HG02885 (cell line): ENCODE data around the gene DAG1.

Experiments
- ATAC-seq: cut with Tn5 transposase; IDR thresholded peaks from one replicate; pipeline ENCODE4 v1.9.1; 2021; ENCODE audit warnings: mild to moderate bottlenecking; ENCODE audit not compliant: unreplicated experiment, poor library complexity

Gene DAG1

GRCh38 chr3:49512781-49513355 lies 42.8 kb downstream of the DAG1 start:
- ATAC-seq: no peak

GRCh38 chr3:49513494-49514124 lies 43.5 kb downstream of the DAG1 start:
- ATAC-seq: no peak

- no peak for ATAC-seq
Measured at GRCh38 chr3:49518016-49518415, 47.9 kb downstream of the DAG1 start.

DNA sequence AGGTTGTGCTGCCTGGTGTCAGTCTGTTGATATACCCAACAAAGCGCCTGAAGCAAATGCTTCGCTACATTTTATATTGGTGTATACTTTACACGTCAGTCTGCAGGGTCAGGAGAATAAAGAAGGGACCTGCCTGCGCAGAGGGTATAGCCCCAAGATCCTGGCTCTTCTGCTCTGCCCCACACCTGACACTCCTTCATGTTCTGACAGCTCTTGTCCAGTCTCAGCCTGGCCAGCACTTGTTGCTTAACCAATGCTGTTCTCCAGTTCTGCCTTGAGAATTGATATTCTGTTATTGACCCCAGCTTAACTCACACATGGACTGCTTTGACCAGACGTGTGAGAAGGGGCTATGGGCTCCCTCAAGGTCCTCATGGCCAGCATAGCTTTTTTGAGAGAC lies 48.4 kb downstream of the DAG1 start:
- ATAC-seq: no peak

GRCh38 chr3:49519296-49519695 lies 49.2 kb downstream of the DAG1 start:
- ATAC-seq: no peak

- ATAC-seq: no peak
Measured at GRCh38 chr3:49519916-49520385, 49.9 kb downstream of the DAG1 start.

DNA sequence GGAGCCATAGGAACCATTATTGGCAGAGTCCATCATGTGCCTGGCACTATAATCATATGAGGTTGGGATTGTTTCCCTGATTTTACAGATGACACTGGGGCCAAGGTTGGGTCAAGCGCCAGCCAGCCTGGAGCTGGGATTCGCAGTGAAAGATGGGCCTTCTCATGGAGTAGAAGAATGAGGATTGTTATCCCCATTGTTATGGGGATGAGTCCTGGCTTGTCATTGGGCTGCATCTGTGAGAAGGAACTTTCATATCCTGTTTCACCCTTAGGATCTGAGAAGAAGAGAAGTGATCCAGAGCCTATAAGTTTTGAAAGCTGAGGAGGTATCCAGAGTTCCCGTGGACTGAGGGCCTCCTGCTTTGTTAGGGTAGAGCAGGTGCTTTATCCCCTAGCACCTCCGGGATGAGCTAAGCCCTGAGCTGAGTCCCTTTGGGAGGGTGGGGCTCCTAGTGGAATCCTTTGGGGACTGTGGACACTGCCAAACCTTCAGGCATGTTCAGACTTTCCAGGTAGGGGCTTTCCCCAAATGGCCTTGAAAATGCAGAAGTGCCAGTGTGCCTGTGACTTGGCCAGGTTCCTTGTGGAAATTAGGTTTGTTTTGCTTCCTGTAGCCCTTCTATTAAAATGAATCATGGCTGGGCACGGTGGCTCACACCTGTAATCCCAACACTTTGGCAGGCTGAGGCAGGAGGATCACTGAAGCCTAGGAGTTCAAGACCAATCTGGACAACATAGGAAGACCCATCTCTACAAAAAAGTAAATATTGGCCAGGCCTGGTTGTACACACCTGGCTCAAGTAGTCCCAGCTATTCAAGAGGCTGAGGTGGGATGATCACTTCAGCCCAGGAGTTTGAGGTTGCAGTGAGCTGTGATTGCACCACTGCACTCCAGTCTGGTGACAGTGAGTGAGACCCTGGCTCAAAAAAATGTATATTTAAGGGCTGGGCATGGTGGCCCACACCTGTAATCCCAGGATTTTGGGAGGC lies 54.0 kb downstream of the DAG1 start:
- ATAC-seq: no peak

DNA sequence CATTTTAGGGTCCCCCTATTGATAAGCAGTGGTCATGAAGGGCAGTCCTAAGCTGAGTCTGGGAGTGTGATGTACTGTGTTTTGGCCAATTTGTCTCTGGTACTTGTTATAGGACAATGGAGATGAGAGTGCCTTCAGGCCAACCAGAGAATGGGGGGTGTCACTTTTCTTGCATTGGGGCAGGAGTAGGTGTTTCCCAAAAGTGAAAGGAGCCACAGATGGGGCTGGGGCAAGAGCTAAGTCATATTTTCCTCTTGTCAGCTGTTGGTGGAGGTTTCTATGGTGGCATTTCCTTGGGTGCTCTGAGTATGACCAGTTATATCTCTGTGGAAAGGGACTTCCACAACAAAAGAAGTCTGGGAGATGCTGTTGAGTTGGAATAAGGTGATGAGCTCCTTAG lies 59.5 kb downstream of the DAG1 start:
- no peak for ATAC-seq

- ATAC-seq: no peak
Measured at GRCh38 chr3:49530231-49530630, 60.2 kb downstream of the DAG1 start.

DNA sequence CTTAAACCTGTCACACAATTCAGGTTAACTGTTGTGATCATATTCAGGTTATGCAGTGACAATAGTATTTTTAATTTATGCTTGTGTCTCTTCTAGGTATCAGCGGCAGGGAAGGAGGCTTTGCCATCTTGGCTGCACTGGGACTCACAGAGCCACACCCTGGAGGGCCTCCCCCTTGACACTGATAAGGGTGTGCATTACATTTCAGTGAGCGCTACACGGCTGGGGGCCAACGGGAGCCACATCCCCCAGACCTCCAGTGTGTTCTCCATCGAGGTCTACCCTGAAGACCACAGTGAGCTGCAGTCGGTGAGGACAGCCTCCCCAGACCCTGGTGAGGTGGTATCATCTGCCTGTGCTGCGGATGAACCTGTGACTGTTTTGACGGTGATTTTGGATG lies 60.6 kb downstream of the DAG1 start:
- ATAC-seq: no peak

DNA sequence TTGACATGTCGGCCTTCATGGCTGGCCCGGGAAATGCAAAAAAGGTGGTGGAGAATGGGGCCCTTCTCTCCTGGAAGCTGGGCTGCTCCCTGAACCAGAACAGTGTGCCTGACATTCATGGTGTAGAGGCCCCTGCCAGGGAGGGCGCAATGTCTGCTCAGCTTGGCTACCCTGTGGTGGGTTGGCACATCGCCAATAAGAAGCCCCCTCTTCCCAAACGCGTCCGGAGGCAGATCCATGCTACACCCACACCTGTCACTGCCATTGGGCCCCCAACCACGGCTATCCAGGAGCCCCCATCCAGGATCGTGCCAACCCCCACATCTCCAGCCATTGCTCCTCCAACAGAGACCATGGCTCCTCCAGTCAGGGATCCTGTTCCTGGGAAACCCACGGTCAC lies 61.2 kb downstream of the DAG1 start:
- ATAC-seq: no peak

- ATAC-seq: no peak
Measured at GRCh38 chr3:49531715-49532114, 61.6 kb downstream of the DAG1 start.

GRCh38 chr3:49533031-49533430 lies 63.0 kb downstream of the DAG1 start:
- ATAC-seq: no peak

DNA sequence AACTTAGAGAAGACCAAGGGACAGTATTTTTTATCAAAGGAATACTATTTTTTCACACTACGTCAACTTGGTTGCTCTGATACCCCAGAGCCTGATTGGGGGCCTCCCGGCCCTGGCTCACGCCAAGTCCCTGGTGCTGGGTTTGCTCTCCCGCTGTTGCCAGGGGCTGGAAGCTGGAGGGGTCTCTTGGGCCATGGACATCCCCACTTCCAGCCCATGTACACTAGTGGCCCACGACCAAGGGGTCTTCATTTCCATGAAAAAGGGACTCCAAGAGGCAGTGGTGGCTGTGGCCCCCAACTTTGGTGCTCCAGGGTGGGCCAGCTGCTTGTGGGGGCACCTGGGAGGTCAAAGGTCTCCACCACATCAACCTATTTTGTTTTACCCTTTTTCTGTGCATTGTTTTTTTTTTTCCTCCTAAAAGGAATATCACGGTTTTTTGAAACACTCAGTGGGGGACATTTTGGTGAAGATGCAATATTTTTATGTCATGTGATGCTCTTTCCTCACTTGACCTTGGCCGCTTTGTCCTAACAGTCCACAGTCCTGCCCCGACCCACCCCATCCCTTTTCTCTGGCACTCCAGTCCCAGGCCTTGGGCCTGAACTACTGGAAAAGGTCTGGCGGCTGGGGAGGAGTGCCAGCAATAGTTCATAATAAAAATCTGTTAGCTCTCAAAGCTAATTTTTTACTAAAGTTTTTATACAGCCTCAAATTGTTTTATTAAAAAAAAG lies 63.9 kb downstream of the DAG1 start:
- no peak for ATAC-seq

DNA sequence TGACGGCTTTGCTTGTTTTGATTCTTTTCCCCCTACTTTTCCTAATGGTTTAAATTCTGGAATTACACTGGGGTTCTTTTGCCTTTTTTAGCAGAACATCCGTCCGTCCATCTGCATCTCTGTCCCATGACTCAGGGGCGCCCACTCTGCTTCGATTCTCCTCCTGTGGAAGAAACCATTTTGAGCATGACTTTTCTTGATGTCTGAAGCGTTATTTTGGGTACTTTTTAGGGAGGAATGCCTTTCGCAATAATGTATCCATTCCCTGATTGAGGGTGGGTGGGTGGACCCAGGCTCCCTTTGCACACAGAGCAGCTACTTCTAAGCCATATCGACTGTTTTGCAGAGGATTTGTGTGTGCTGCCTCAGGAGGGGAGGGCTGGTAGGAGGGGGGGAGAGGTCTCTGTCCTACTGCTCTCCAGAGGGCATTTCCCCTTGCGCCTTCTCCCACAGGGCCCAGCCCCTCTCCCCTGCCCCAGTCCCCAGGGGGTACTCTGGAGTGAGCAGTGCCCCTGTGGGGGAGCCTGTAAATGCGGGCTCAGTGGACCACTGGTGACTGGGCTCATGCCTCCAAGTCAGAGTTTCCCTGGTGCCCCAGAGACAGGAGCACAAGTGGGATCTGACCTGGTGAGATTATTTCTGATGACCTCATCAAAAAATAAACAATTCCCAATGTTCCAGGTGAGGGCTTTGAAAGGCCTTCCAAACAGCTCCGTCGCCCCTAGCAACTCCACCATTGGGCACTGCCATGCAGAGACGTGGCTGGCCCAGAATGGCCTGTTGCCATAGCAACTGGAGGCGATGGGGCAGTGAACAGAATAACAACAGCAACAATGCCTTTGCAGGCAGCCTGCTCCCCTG lies 64.7 kb downstream of the DAG1 start:
- ATAC-seq: no peak

- ATAC-seq: no peak
Measured at GRCh38 chr3:49535971-49536874, 66.2 kb downstream of the DAG1 start.

DNA sequence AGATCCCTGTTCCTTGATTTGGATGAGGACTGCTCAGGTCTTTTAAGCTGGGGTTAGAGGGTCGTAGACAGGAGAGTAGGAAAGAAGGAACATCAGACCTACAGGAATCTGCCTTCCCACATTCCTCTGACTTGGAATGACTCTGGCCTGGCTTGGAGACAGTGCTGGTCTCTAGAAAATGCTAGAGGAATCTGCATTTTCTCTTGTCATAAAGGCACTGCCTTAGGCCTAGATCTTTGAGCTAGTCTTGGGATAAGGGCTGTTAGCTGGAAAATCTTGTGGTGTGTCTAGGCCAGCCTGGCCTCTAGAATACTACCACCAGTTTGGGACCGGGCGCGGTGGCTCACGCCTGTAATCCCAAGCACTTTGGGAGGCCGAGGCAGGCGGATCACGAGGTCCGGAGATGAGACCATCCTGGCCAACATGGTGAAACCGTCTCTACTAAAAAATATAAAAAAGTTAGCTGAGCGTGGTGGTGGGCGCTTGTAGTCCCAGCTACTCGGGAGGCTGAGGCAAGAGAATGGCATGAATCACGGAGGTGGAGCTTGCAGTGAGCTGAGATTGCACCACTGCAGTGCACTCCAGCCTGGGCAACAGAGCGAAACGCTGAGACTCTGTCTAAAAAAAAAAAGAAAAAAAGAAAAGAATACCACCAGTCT lies 66.9 kb downstream of the DAG1 start:
- ATAC-seq: no peak
